ENCODE data around the gene L3MBTL4.
"Not testable (repeated sequence)": the region's sequence is repeated elsewhere in the genome, so short reads cannot be mapped to it uniquely, and the experiment has no call there.

GRCh38 chr18:6185782-6186181, 228.9 kb downstream of the L3MBTL4 start:
- not testable (repeated sequence) for TF ChIP-seq CTCF (IDR thresholded peaks at IDR 0.05 in 2 of 3, conservative IDR thresholded peaks at IDR 0.05 in 1 of 3; ENCODE audit: borderline replicate concordance in 1 of 3, insufficient read depth in 1 of 3, low read depth in 2 of 3, low read length in 2 of 3); POLR2A (IDR thresholded peaks at IDR 0.05; ENCODE audit: borderline replicate concordance, extremely low read depth, insufficient read depth, insufficient read length); EGR1 (IDR thresholded peaks at IDR 0.05; ENCODE audit: low read depth); FOSL1 (IDR thresholded peaks at IDR 0.05; ENCODE audit: low read depth); EZH2 (IDR thresholded peaks at IDR 0.05); CBX3 (IDR thresholded peaks at IDR 0.05; ENCODE audit: low read depth); MAX (IDR thresholded peaks at IDR 0.05); ELF1 (IDR thresholded peaks at IDR 0.05; ENCODE audit: borderline replicate concordance, low read depth); SP1 (IDR thresholded peaks at IDR 0.05; ENCODE audit: low read depth); EZH2phosphoT487 (IDR thresholded peaks at IDR 0.05; ENCODE audit: borderline replicate concordance); CEBPB (IDR thresholded peaks at IDR 0.05; ENCODE audit: low read depth); RAD21 (IDR thresholded peaks at IDR 0.05; ENCODE audit: low read depth)
